GM21515 (cell line): ENCODE data around the gene FANCI.

ENCODE experiments used
- ATAC-seq: cut with Tn5 transposase; IDR thresholded peaks from one replicate; pipeline ENCODE4 v1.9.1; 2021; ENCODE audit not compliant: unreplicated experiment

The FANCI gene

GRCh38 chr15:89305395-89305794 lies 61.6 kb downstream of the FANCI start:
- no peak for ATAC-seq

GRCh38 chr15:89307046-89307587 lies 63.3 kb downstream of the FANCI start:
- ATAC-seq: no peak

GRCh38 chr15:89307791-89308190 lies 64.0 kb downstream of the FANCI start:
- ATAC-seq: no peak

- no peak for ATAC-seq
Observed at GRCh38 chr15:89308236-89308635, 64.5 kb downstream of the FANCI start.

- no peak for ATAC-seq
Observed at GRCh38 chr15:89309993-89310392, 66.2 kb downstream of the FANCI start.

GRCh38 chr15:89315375-89315929 lies 71.7 kb downstream of the FANCI start:
- ATAC-seq: no peak

GRCh38 chr15:89316504-89316903 lies 72.7 kb downstream of the FANCI start:
- ATAC-seq: no peak

- no peak for ATAC-seq
Observed at GRCh38 chr15:89317186-89317720, 73.5 kb downstream of the FANCI start.

- no peak for ATAC-seq
Observed at GRCh38 chr15:89319678-89320077, 75.9 kb downstream of the FANCI start.

GRCh38 chr15:89320200-89320599 lies 76.4 kb downstream of the FANCI start:
- no peak for ATAC-seq

GRCh38 chr15:89321521-89322410 lies 78.0 kb downstream of the FANCI start:
- ATAC-seq: no peak

GRCh38 chr15:89322822-89323221 lies 79.0 kb downstream of the FANCI start:
- no peak for ATAC-seq

GRCh38 chr15:89323825-89324224 lies 80.0 kb downstream of the FANCI start:
- no peak for ATAC-seq

GRCh38 chr15:89325039-89325803 lies 81.4 kb downstream of the FANCI start:
- ATAC-seq: no peak

- ATAC-seq: no peak
Observed at GRCh38 chr15:89326316-89326715, 82.5 kb downstream of the FANCI start.

GRCh38 chr15:89327113-89327512 lies 83.3 kb downstream of the FANCI start:
- no peak for ATAC-seq

- no peak for ATAC-seq
Observed at GRCh38 chr15:89328398-89329254, 84.8 kb downstream of the FANCI start.

- no peak for ATAC-seq
Observed at GRCh38 chr15:89329329-89330084, 85.7 kb downstream of the FANCI start.

GRCh38 chr15:89330119-89330518 lies 86.3 kb downstream of the FANCI start:
- no peak for ATAC-seq
